GM12865 (cell line): ENCODE measurements around the gene PGGT1B.

Experiments used
- DNase-seq: peaks from one replicate; pipeline ENCODE4 v3.0.0; 2010; ENCODE audit warnings: low read depth
- H3K4me3 ChIP-seq: 2 replicates; pipeline ENCODE4 v1.5.1; 2011; ENCODE audit warnings: mild to moderate bottlenecking, low read depth, low read length, control low read depth
- TF ChIP-seq, protein P1 (sequence below): IDR thresholded peaks from 2 replicates; pipeline ENCODE4 v1.5.1; 2011; ENCODE audit warnings: low read length, control low read depth, low read depth, inconsistent platforms; ENCODE audit not compliant: insufficient read depth; ENCODE audit errors: missing control alignments

Gene PGGT1B

DNA sequence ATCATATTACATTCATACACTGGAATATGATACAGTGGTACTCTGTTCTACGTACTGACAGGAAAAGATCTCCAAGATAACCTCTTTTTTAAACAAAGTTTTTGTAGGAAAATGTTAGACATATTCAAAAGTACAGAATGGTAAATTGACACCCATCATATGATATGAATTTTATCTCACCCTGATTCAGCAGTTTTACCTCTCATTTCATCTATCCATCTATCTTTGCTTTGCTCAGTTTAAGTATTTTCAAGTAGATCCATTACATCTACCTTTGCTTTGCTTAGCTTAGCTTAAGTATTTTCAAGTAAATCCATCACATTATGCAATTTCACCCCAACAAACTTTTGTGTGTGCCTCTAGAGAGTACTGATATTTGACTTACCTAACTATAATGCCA lies 19.5 kb upstream of the PGGT1B start:
- H3K4me3 ChIP-seq, result no peak overlapping the region
- DNase-seq, result no peak
- TF ChIP-seq, protein P1, sequence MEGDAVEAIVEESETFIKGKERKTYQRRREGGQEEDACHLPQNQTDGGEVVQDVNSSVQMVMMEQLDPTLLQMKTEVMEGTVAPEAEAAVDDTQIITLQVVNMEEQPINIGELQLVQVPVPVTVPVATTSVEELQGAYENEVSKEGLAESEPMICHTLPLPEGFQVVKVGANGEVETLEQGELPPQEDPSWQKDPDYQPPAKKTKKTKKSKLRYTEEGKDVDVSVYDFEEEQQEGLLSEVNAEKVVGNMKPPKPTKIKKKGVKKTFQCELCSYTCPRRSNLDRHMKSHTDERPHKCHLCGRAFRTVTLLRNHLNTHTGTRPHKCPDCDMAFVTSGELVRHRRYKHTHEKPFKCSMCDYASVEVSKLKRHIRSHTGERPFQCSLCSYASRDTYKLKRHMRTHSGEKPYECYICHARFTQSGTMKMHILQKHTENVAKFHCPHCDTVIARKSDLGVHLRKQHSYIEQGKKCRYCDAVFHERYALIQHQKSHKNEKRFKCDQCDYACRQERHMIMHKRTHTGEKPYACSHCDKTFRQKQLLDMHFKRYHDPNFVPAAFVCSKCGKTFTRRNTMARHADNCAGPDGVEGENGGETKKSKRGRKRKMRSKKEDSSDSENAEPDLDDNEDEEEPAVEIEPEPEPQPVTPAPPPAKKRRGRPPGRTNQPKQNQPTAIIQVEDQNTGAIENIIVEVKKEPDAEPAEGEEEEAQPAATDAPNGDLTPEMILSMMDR, result no peak

DNA sequence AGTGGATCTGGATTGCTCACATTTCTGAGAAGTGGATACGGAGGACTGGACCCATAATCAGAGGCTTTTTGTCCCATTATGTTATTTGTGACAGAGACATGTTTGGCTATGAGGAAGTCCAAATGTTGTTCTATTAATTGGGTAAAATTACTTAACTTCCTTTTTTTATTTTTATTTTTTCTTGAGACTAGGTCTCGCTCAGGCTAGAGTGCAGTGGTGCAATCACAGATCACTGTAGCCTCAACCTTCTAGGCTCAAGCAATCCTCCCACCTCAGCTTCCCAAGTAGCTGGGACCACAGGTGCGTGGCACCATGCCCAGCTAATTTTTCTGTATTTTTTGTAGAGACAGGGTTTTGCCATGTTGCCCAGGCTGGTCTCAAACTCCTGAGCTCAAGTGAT lies 11.9 kb upstream of the PGGT1B start:
- no peak for DNase-seq
- TF ChIP-seq, protein P1, result no peak
- H3K4me3 ChIP-seq, result no peak overlapping the region

DNA sequence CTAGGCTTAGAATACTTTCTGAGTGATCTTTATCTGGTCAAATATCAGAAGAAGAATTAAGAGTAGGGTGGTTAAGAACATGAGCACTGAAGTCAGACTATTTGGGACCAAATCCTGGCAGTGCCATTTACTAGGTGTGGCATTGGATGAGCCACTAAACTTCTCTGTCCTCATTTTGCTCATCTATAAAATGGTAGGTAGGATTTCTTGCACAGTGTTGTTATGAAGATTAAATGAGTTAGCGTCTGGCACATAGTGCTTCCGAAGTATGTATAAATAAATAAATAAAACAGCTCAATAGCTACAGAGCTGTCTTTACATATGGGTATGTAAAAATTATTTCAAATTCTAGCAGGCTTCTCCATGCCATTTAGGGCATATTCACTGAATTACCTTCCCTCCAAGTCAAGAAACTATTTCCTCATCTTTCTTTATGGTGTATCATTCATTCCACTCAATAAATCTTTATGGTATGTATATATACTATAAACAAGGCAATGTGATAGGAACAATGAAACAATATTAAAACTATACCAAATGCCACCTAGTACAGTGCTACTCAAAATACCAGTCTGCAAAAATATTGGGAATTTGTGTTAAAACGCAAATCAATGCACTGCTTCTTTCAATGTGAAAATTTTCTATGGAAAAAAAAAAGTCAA lies 9.8 kb upstream of the PGGT1B start:
- TF ChIP-seq, protein P1, result no peak
- H3K4me3 ChIP-seq, result no peak overlapping the region
- no peak for DNase-seq

DNA sequence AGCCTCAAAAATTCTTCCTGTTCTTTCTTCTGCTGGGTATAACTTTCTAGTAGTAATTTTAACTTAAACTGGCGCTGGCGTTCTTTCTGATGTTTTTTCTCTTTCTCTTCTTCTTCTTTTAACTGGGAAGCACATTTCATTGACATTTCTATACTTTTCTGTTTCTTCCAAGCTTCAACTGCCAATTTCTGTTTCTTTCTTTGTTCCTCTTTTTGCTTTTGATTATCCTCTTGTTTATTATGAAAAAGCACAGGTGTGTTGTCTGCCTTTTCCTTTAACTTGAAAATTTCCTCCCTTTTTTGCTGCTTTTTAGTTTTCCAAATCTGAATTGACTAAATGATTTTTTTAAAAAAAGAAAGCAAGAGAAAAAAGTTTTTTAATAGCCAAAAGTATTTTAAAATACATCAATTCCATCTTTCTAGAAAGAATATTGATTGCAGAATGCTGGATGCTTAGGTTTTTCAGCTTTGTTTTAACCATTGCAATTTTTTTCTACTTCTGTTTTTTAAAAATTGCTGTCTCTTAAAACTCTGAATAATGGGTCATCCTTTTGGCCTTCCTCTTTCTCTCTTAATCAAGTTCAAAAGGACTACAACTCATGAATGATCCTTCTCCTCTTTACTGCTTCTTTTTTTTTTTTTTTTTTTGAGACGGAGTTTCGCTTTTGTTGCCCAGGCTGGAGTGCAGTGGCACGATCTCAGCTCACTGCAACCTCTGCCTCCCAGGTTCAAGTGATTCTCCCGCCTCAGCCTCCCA lies 8.8 kb upstream of the PGGT1B start:
- TF ChIP-seq, protein P1, result no peak
- DNase-seq, result no peak

DNA sequence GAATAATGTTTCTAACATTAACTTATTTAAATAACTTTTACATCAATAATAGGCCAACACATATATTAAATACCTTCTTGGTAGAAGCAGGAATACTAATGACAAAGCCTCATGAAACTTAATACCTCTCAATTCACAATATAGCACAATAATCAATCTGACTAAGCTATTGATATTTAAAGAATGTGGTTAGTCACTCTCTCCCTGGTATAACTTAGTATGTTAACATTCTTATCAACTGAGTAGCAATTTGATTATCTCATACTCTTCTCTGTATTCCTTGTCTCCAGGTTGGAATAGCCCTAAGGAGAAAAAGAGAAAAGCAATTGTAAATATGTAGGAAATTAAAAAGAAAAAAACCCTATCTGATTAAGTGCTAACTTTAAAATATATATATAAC lies 4.9 kb upstream of the PGGT1B start:
- TF ChIP-seq, protein P1, result no peak
- no peak overlapping the region for H3K4me3 ChIP-seq
- DNase-seq, result no peak

More for the DNA sequence above, 8.8 kb upstream of the PGGT1B start:
- no peak overlapping the region for H3K4me3 ChIP-seq

DNA sequence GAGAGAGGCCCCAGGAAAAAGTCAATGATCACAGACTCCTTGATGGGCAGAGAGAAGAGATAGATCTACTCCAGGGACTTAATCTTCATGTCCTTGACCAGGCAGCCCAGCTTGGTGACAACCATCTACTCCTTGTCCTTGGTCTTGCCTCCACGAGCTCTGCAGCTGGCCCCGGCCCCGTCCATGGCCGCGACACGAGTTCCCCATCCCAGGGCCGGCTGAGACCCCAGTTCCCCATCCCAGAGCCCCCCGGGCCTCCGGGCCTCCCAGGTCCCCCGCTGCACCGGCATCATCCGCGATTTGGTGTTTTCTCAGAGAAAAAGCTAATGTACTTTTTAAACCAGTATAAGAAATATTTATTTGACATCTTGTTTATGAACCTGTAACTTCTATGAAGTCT lies 2.5 kb upstream of the PGGT1B start:
- TF ChIP-seq, protein P1, result no peak
- no peak overlapping the region for H3K4me3 ChIP-seq
- DNase-seq, result no peak
